Activated CD8-positive, alpha-beta T cell treated with anti-CD3 and anti-CD28 coated beads, Interleukin-2, amount 10 ng/mL, durations not matched to agents 7 days and 5 days (primary cell): ENCODE measurements around the gene HOXD10. TPM values are rescaled to one million over a fixed set of nuclear protein-coding genes. Genes with fewer than 3 reads are reported as not detected.

Experiments used
- ATAC-seq: fragments of 150-1000 bp; cut with Tn5 transposase; one replicate; pipeline ENCODE4 v1.10.0; 2021; ENCODE audit warnings: moderate library complexity
- CTCF ChIA-PET: fragments of 350-600 bp; sonication (Branson Sonifier 250); formaldehyde crosslinking; loops from one replicate; lab custom pipeline; 2021; ENCODE audit warnings: antibody characterized with exemption; lab: Charles Lee
- POLR2A ChIA-PET: fragments of 350-600 bp; sonication (Branson Sonifier 250); formaldehyde crosslinking; loops from one replicate; lab custom pipeline; 2021; ENCODE audit warnings: antibody characterized with exemption; lab: Charles Lee
- DNase-seq: peaks from one replicate; pipeline ENCODE4 v3.0.0-alpha.2; 2020
- H3K27ac Mint-ChIP-seq: one replicate; pipeline ENCODE4 v1.8.0; 2021; ENCODE audit warnings: mild to moderate bottlenecking, mixed read lengths
- H3K27me3 Mint-ChIP-seq: one replicate; pipeline ENCODE4 v1.8.0; 2021; ENCODE audit warnings: low read depth, mixed read lengths
- H3K36me3 Mint-ChIP-seq: one replicate; pipeline ENCODE4 v1.8.0; 2021; ENCODE audit warnings: low read depth, mixed read lengths
- H3K4me1 Mint-ChIP-seq: one replicate; pipeline ENCODE4 v1.8.0; 2021; ENCODE audit warnings: low read depth, mixed read lengths
- H3K4me3 Mint-ChIP-seq: one replicate; pipeline ENCODE4 v1.8.0; 2021; ENCODE audit warnings: mild to moderate bottlenecking, mixed read lengths
- H3K9me3 Mint-ChIP-seq: one replicate; pipeline ENCODE4 v1.8.0; 2022; ENCODE audit warnings: mixed read lengths; ENCODE audit not compliant: insufficient read depth
- total RNA-seq, 2 experiments: library from RNA; stranded (reverse); gene quantifications; one replicate each; pipeline ENCODE4 v1.2.3, GENCODE V29; 2021

Gene HOXD10
- total RNA-seq, 2 experiments from 2014 or later, result not detected

DNA sequence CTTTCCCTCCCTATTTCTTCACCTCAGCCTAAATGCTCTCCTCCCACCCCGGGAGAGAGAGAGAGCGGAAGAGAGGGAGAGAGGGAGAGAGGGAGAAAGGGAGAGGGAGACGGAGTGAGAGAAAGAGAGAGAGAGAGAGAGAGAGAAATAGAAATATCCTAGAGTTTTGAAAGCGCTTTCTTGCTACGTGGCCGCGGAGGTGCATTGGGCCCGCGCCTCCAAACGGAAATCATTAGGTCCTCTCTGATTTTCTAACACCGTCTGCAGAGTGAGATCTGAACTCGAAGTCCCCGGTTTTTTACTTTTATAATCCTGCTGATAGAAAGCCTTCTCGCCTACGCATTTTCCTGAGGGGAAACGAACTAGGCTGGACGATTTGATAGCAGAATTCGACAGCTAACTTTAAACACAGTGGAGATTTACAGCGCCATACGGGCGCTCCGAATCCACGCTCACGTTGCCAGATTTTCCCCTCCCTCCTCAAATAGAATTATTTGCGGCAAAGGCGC, 31.9 kb upstream of the HOXD10 start:
- H3K36me3 Mint-ChIP-seq, result peaks cover 17% of the 10 kb centered on the region
- no peak for ATAC-seq
- ChIA-PET POLR2A (interaction anchor here (0.9 kb wide), 1 partner anchor 77 kb away, joined by 3 read pairs; no protein-coding TSS in a partner anchor), CTCF (interaction anchor here (1.6 kb wide), 1 partner anchor 13 kb away, joined by 3 read pairs; no protein-coding TSS in a partner anchor)
- H3K4me1 Mint-ChIP-seq, result peaks cover 11% of the 10 kb centered on the region
- no peak overlapping the region for H3K27ac Mint-ChIP-seq
- DNase-seq, result no peak
- no peak overlapping the region for H3K4me3 Mint-ChIP-seq
- H3K27me3 Mint-ChIP-seq, result peaks cover 83% of the 10 kb centered on the region
- peaks cover 7% of the 10 kb centered on the region for H3K9me3 Mint-ChIP-seq

GRCh38 chr2:176085120-176085788, 31.3 kb upstream of the HOXD10 start:
- DNase-seq (no peak), ATAC-seq (no peak)
- peaks cover 7% of the 10 kb centered on the region for H3K9me3 Mint-ChIP-seq
- H3K36me3 Mint-ChIP-seq, result peaks cover 17% of the 10 kb centered on the region
- H3K27me3 Mint-ChIP-seq, result peaks cover 89% of the 10 kb centered on the region
- H3K27ac Mint-ChIP-seq, result peak overlapping the region; percentile 34
- ChIA-PET CTCF (interaction anchor here (0.8 to 1.6 kb wide), 4 partner anchors 9 to 36 kb away, joined by 3 to 6 read pairs (median 4); no protein-coding TSS in a partner anchor), POLR2A (interaction anchor here (0.9 kb wide), 1 partner anchor 76 kb away, joined by 3 read pairs; no protein-coding TSS in a partner anchor)
- H3K4me3 Mint-ChIP-seq, result no peak overlapping the region
- H3K4me1 Mint-ChIP-seq, result peaks cover 11% of the 10 kb centered on the region

GRCh38 chr2:176085861-176086771, 30.5 kb upstream of the HOXD10 start:
- Mint-ChIP-seq H3K36me3 (peaks cover 14% of the 10 kb centered on the region), H3K27me3 (peaks cover 88% of the 10 kb centered on the region), H3K27ac (peak overlapping the region; percentile 39), H3K4me1 (peaks cover 9% of the 10 kb centered on the region), H3K9me3 (peaks cover 7% of the 10 kb centered on the region), H3K4me3 (no peak overlapping the region)
- ChIA-PET POLR2A (no interaction called here), CTCF (interaction anchor here (0.8 to 1.6 kb wide), 4 partner anchors 8 to 35 kb away, joined by 3 to 6 read pairs (median 4); no protein-coding TSS in a partner anchor)
- no peak for ATAC-seq
- no peak for DNase-seq

GRCh38 chr2:176087330-176088047, 29.1 kb upstream of the HOXD10 start:
- H3K36me3 Mint-ChIP-seq, result peaks cover 9% of the 10 kb centered on the region
- peaks cover 7% of the 10 kb centered on the region for H3K9me3 Mint-ChIP-seq
- CTCF ChIA-PET, result interaction anchor here (1.7 to 2.2 kb wide), 4 partner anchors 10 to 722 kb away, joined by 3 to 8 read pairs (median 4); no protein-coding TSS in a partner anchor
- POLR2A ChIA-PET, result no interaction called here
- H3K4me1 Mint-ChIP-seq, result peaks cover 10% of the 10 kb centered on the region
- no peak overlapping the region for H3K27ac Mint-ChIP-seq
- peaks cover 87% of the 10 kb centered on the region for H3K27me3 Mint-ChIP-seq
- no peak for DNase-seq
- no peak overlapping the region for H3K4me3 Mint-ChIP-seq
- ATAC-seq, result no peak

DNA sequence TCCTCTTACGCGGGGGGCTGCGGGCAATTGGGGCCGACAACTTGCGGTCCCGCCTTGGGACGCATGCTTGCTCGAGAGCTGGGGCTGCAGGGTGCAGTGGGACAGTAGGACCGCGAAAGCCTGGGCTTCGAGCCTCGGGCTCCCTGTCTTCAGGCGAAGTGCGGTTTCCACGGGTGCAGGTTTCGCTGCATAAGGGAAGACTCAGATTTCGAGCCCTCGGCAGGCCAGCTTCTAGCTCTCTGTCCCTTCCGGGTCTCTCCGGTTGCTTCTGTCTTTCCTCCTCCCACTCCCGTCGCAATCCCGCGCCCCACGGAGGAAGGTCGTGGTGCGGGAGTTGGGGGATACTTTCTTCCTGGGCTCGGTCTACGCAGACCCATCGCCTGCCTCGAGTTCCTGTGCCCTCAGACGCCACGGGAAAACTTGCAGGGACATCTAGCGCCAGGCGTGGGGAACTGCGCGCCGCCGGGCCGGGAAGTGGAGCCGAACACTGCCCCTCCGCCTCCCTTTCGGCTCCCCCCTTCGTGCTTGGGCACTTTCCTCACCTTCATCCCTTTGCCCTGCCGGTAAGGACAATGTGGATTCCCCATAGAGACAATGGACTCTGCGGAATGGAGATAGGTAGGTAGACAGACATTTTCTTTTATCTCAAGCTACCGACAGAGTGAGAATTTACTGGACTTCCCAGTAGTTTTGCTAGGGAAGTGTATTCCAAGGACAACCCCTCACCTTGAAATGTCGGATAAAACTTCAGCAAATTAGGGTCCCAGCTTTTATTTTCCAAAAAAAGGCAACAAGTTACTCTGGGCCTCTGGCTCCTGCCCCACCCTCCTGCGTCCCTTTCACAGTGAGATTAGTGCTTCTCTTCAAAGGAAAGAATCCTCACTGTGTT, 28.3 kb upstream of the HOXD10 start:
- DNase-seq, result no peak
- CTCF ChIA-PET, result interaction anchor here (1.4 to 2.2 kb wide), 5 partner anchors 9 to 723 kb away, joined by 3 to 8 read pairs (median 3); no protein-coding TSS in a partner anchor
- peaks cover 83% of the 10 kb centered on the region for H3K27me3 Mint-ChIP-seq
- no peak for ATAC-seq
- H3K9me3 Mint-ChIP-seq, result peaks cover 7% of the 10 kb centered on the region
- peaks cover 10% of the 10 kb centered on the region for H3K4me1 Mint-ChIP-seq
- peaks cover 6% of the 10 kb centered on the region for H3K36me3 Mint-ChIP-seq
- H3K27ac Mint-ChIP-seq, result no peak overlapping the region
- POLR2A ChIA-PET, result no interaction called here
- peak overlapping the region; percentile 36 for H3K4me3 Mint-ChIP-seq

GRCh38 chr2:176088937-176089842, 27.4 kb upstream of the HOXD10 start:
- Mint-ChIP-seq H3K4me1 (peaks cover 12% of the 10 kb centered on the region), H3K27ac (no peak overlapping the region), H3K36me3 (peaks cover 3% of the 10 kb centered on the region), H3K4me3 (no peak overlapping the region), H3K27me3 (peaks cover 83% of the 10 kb centered on the region), H3K9me3 (no peaks in the 10 kb centered on the region)
- ATAC-seq (no peak), DNase-seq (no peak)
- ChIA-PET CTCF (interaction anchor here (1.3 to 2.2 kb wide), 6 partner anchors 8 to 724 kb away, joined by 3 to 8 read pairs (median 3); no protein-coding TSS in a partner anchor), POLR2A (no interaction called here)

DNA sequence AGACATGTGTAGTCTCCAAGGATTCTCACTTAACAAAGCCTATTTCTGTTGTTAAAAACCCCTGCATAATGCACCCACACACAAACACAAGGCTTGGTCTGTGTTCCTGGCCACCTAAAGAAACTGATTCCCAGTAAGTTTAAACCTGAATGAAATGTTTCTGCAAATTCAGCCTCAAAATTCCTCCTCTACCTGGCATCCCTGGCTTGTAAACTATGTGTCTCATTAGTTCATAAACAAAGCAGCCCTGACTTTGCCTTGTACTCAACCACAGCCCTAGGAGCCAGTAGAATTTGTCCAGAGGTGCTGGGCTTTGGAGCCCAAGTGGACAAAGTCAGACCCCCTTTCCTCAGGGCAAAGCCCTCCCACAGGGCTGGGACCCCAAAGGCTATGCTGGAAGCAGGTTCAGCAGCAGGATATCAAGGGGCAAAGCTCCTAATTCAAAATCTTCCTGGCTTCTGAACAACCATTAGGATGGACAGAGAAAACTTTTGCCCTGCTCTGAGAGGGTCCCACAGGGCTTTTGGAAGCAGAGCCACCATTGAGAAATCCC, 26.7 kb upstream of the HOXD10 start:
- CTCF ChIA-PET, result interaction anchor here (1.3 kb wide), 1 partner anchor 465 kb away, joined by 3 read pairs; no protein-coding TSS in a partner anchor
- H3K27ac Mint-ChIP-seq, result no peak overlapping the region
- peaks cover 12% of the 10 kb centered on the region for H3K4me1 Mint-ChIP-seq
- H3K4me3 Mint-ChIP-seq, result no peak overlapping the region
- H3K36me3 Mint-ChIP-seq, result peaks cover 3% of the 10 kb centered on the region
- H3K9me3 Mint-ChIP-seq, result no peaks in the 10 kb centered on the region
- no peak for ATAC-seq
- POLR2A ChIA-PET, result no interaction called here
- no peak for DNase-seq
- H3K27me3 Mint-ChIP-seq, result peaks cover 83% of the 10 kb centered on the region

DNA sequence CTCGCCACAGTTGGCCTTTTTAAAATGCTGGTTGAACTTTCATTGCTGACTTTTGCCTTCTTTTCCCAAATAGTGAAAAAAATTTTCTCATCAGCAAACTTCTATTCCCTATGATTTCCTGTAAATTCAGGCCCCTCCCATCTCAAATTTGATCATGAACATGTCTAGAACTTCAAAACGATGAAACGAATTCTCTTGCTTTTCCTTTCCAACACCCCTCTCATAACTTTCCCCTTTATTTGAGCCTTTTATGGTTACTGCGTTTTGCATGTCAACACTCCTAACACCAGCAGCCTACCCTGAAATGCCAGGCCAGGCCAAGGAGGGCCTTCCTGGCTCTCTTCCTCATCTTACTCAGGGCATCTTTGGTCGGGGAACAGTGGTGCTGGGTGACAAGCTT, 25.7 kb upstream of the HOXD10 start:
- no peak for ATAC-seq
- ChIA-PET CTCF (no interaction called here), POLR2A (no interaction called here)
- no peak overlapping the region for H3K4me3 Mint-ChIP-seq
- DNase-seq, result no peak
- H3K4me1 Mint-ChIP-seq, result peaks cover 12% of the 10 kb centered on the region
- peaks cover 84% of the 10 kb centered on the region for H3K27me3 Mint-ChIP-seq
- H3K27ac Mint-ChIP-seq, result no peak overlapping the region
- H3K36me3 Mint-ChIP-seq, result peaks cover 3% of the 10 kb centered on the region
- no peaks in the 10 kb centered on the region for H3K9me3 Mint-ChIP-seq

- CTCF ChIA-PET, result interaction anchor here (1.2 kb wide), 1 partner anchor 405 kb away, joined by 3 read pairs; no protein-coding TSS in a partner anchor
- POLR2A ChIA-PET, result no interaction called here
- Mint-ChIP-seq H3K9me3 (no peaks in the 10 kb centered on the region), H3K27me3 (peaks cover 86% of the 10 kb centered on the region), H3K4me1 (peaks cover 14% of the 10 kb centered on the region), H3K36me3 (peaks cover 3% of the 10 kb centered on the region), H3K4me3 (peak overlapping the region; percentile 22), H3K27ac (peak overlapping the region; percentile 68)
- DNase-seq (no peak), ATAC-seq (no peak)
Observed at GRCh38 chr2:176091329-176092258, 25.0 kb upstream of the HOXD10 start.
